Ramos (cell line): Measurements from ENCODE around the gene NKPD1.
"Not testable (repeated sequence)": the region's sequence is repeated elsewhere in the genome, so short reads cannot be mapped to it uniquely, and the experiment has no call there.

ENCODE experiments used
- in situ Hi-C: fragments of 300-500 bp; cut with MboI; formaldehyde crosslinking; loops from one replicate; pipeline ENCODE4 v1.14.3; 2022; ENCODE audit warnings: low sequenced_read_pairs; ENCODE audit not compliant: unreplicated experiment

The NKPD1 gene

GRCh38 chr19:45123440-45123850 lies 37.3 kb downstream of the NKPD1 start:
- in situ Hi-C loops = no loop called here

- in situ Hi-C loops = no loop called here
These were observed 38.0 kb downstream of the NKPD1 start for GRCh38 chr19:45122832-45123231.

- in situ Hi-C loops = no loop called here
These were observed 38.9 kb downstream of the NKPD1 start for GRCh38 chr19:45121827-45122345.

GRCh38 chr19:45119582-45119981 lies 41.2 kb downstream of the NKPD1 start:
- in situ Hi-C loops = no loop called here

GRCh38 chr19:45118591-45119355 lies 42.0 kb downstream of the NKPD1 start:
- in situ Hi-C loops = not testable (repeated sequence)

GRCh38 chr19:45118106-45118505 lies 42.7 kb downstream of the NKPD1 start:
- in situ Hi-C loops = no loop called here

- in situ Hi-C loops = no loop called here
These were observed 43.1 kb downstream of the NKPD1 start for GRCh38 chr19:45117671-45118070.

GRCh38 chr19:45117167-45117594 lies 43.6 kb downstream of the NKPD1 start:
- in situ Hi-C loops = no loop called here

- in situ Hi-C loops = no loop called here
These were observed 44.8 kb downstream of the NKPD1 start for GRCh38 chr19:45115809-45116615.

GRCh38 chr19:45114116-45114515 lies 46.7 kb downstream of the NKPD1 start:
- in situ Hi-C loops = no loop called here

- in situ Hi-C loops = no loop called here
These were observed 47.2 kb downstream of the NKPD1 start for GRCh38 chr19:45113628-45114027.

- in situ Hi-C loops = no loop called here
These were observed 48.5 kb downstream of the NKPD1 start for GRCh38 chr19:45112111-45112827.
